ENCODE data around the gene CAPN5. TPM values are rescaled to one million over a fixed set of nuclear protein-coding genes. Genes with fewer than 3 reads are reported as not detected.

Gene CAPN5
- total and polyA plus RNA-seq, 2 of the 13 experiments (the other 11 are each of a cell fraction or from before 2014, with no cell fraction given), result 0.27 to 1.2 TPM

GRCh38 chr11:77172666-77172982, 105.9 kb downstream of the CAPN5 start:
- Histone ChIP-seq H3K4me1 (ENCODE audit: insufficient read depth, low read length) (peaks cover 43% of the 10 kb centered on the region), H4K20me1 (ENCODE audit: insufficient read depth, low read length) (no peaks in the 10 kb centered on the region), H3K9me3 (ENCODE audit: low read length) (no peaks in the 10 kb centered on the region), H3K9ac (ENCODE audit: insufficient read depth, low read depth, low read length) (no peak overlapping the region), H3K79me2 (ENCODE audit: insufficient read depth, low read length) (no peaks in the 10 kb centered on the region), H3K36me3 (replicated peaks in 1 of 2; ENCODE audit: control insufficient read depth in 1 of 2, insufficient read depth in 2 of 2, low read length in 2 of 2) (no peaks in the 10 kb centered on the region), H3K4me3 (replicated peaks in 1 of 3; ENCODE audit: insufficient read depth in 1 of 3, low read depth in 2 of 3, low read length in 3 of 3) (peak overlapping the region in 1 of 3 experiments; percentile 6; a peak in 1 of 6 replicates), H2AFZ (ENCODE audit: low read length) (no peak overlapping the region), H3K27ac (ENCODE audit: extremely low read length, insufficient read depth, low read length) (no peak overlapping the region), H3K27me3 (ENCODE audit: control insufficient read depth in 1 of 2, insufficient read depth in 2 of 2, low read length in 2 of 2) (no peaks in the 10 kb centered on the region), H3K4me2 (ENCODE audit: low read depth, low read length) (peak overlapping the region; percentile 69; the same call in 1 of the 2 replicates)
- peak; percentile 23 for ATAC-seq
- no peak for FAIRE-seq
- in situ Hi-C loops (cut with HindIII; ENCODE audit: extremely low pct_ligation_motif_present, low pct_unique_long_range_greater_than_20kb), result no loop called here
- no TSS peak for BruUV-seq (replicated peaks)
- intact Hi-C loops (cut with micrococcal nuclease; ENCODE audit: unreplicated experiment), result loop anchor here (1.0 to 2.0 kb wide), 2 partner anchors 16 to 41 kb away; no protein-coding TSS in a partner anchor
- WGBS (ENCODE audit: low lambda C conversion rate), result 58% methylated on average over 10 of the region's 16 CpGs
- POLR2A ChIA-PET, result interaction anchor here (2.6 kb wide), 1 partner anchor 45 kb away, joined by 12 read pairs; the partner anchor contains the start of gene MYO7A
- DNase-seq (ENCODE audit: low spot score), result peak; percentile 7
- CTCF ChIA-PET (ENCODE audit: low intra/inter-chr PET ratio, low total read pairs), result no interaction called here
- no peak for TF ChIP-seq ADNP (CRISPR knock-in tag; IDR thresholded peaks at IDR 0.05)
- no peak for TF ChIP-seq GMEB2 (CRISPR knock-in tag; IDR thresholded peaks at IDR 0.05; ENCODE audit: low read depth)
- TF ChIP-seq PATZ1 (CRISPR knock-in tag; IDR thresholded peaks at IDR 0.05), result peak; percentile 59; the same call in 1 of the 2 replicates
- peak; percentile 87 for TF ChIP-seq ZBTB33 (CRISPR knock-in tag; IDR thresholded peaks at IDR 0.05)
- TF ChIP-seq ZNF512B (CRISPR knock-in tag; IDR thresholded peaks at IDR 0.05; ENCODE audit: borderline replicate concordance), result no peak
- peak; percentile 18; the same call in 1 of the 2 replicates for TF ChIP-seq ZNF768 (CRISPR knock-in tag; IDR thresholded peaks at IDR 0.05)
- no peak for TF ChIP-seq ZNF34 (CRISPR knock-in tag; IDR thresholded peaks at IDR 0.05; ENCODE audit: borderline replicate concordance)
- 0 out of 2 replicates have a peak, but pooled peaks have one; percentile 33 for TF ChIP-seq ETV5 (CRISPR knock-in tag; IDR thresholded peaks at IDR 0.05; ENCODE audit: borderline replicate concordance)
- no peak for TF ChIP-seq SP1 (IDR thresholded peaks at IDR 0.05)
- TF ChIP-seq SP1 (CRISPR knock-in tag; IDR thresholded peaks at IDR 0.05), result 0 out of 2 replicates have a peak, but pooled peaks have one; percentile 10
- TF ChIP-seq AKNA (CRISPR knock-in tag; IDR thresholded peaks at IDR 0.05; ENCODE audit: borderline replicate concordance), result no peak

All from HepG2 (cell line).